Kidney glomerular epithelial cell (primary cell): Measurements from ENCODE around the gene ANKS1B.

Experiments
- DNase-seq: peaks from one replicate; lab custom pipeline; 2025; lab: John Stamatoyannopoulos, UW

The ANKS1B gene

GRCh38 chr12:98939350-98939749 is 1045.4 kb downstream of the ANKS1B start:
- DNase-seq, result peak; percentile 26

DNA sequence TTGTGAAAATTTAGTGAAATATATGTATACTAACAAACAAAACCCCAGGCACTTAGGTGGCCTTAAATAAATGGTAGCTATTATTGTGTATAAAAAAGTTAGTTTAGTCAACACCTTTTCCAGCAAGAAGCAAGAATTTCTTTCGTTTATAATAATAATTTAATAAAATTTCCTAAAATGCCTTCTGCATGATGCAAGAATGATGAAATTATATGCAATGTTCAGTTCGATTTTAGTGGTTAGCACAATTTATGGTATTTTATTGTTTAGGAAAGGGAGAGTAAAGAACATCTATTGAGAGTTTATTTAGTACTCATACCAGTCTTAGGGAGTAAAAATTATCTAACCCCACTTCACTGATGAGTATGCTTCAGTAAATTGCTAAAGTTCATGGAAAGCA is 1048.9 kb downstream of the ANKS1B start:
- no peak for DNase-seq

DNA sequence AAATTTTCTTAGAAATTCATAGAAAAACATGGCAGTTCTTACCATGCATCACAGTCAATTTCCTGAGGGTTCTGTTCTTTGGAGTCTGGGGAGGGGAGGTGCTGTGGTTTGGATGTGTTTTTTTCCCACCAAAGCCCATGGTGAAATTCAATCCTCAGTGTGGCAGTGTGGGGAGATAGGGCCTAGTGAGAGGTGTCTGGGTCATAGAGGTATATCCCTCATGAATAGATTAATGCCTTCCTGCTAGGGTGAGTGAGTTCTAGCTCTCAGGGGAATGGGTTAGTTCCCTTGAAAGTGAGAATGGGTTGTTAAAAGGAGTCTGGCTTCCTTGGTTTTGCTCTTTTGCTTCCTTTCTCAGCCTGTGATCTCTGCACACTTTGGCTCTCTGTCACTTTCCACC is 1061.9 kb downstream of the ANKS1B start:
- DNase-seq, result no peak

DNA sequence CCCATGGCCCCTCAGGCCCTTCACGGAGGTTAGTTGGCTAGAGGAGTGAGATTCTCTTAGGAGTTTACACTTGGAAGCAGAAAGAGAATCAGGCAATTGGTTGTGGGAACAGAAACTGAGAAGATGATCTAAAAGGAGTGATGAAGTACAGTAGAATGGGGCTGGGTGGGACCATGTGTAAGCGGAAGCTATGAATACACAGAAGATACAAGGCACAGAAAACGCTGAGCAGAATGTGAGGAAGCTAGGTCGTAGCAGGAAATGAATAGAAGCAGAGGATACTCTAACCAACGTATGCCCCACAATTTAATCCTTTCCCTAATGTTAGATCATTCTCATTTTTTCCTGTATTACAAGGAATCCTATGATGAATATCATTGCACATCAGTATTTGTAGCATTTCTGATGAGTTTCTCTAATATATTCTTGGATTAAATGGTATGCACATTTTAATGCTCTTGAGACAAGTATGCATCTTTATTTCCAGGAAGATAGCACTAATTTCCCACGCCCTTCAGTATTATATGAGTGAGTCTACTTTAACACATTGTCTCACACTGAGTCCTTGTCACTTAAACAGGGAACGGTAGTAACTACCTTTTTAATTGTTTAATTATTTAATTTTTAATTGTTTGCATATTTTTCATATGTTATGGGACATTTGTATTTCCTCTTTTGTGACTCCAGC is 1066.4 kb downstream of the ANKS1B start:
- DNase-seq, result no peak

DNA sequence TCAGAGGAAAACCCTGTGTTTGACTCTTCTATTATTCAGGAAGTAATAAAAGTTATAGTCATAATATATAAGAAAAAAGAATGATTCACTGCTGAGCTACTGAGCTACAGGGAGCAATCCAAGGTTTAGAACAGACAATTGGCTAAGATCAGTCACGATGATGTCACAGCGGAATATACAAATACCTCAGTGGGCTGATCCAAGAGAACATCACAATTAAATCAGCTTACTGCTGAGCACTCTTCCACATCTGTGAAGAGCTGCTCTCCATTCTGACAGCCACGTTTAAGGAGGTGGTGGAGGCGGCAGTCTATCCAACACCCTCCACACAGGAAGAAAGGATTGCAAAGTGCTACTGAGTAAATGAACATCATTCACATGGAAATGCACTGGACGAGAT is 1068.6 kb downstream of the ANKS1B start:
- DNase-seq, result no peak

DNA sequence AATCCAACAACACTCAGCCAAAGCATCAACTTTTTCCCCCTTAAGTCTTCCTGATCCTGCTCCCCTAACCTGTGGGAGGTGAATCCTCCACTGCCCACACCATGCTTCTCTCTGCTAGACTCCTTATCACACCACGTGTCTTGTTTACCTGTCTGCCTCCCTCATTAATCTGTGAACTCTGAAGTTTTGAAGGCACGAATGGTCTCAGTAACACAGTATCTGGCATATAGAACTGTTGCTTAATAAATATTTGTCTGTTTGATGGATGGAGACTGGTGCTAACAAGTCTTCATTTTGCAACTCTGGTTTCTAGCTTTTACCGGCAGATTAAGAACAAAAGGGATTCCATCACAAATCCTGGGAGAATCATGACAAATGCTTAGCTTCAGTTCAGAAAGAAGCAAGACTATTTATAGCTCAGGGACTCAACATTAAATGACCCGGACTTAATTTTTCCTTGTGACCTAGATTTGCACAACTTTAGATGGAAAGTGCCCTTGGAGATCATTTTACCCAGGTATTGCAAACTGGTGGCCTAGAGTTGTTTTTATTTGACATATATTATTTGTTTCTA is 1072.2 kb downstream of the ANKS1B start:
- no peak for DNase-seq

- DNase-seq, result no peak
Measured at GRCh38 chr12:98911396-98911795, 1073.3 kb downstream of the ANKS1B start.

DNA sequence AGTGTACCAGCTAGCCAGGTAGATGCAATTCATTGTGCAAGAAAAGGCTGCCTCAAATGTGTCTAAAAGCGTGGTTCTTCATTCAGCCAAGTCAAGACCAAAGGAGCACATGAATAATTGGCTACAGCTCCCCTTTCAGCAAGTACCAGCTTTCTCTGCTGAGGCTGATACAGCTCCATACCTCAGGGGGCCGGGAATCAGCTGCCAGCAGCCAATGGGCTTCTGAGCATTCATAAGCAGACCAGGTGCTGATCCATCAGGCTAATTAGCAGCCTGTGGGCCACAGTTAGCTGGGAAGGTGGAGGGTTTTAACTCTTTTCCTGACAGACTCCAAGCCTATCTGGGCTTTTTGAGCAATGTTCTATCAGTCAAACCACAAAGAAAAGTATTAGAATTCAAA is 1075.0 kb downstream of the ANKS1B start:
- no peak for DNase-seq

GRCh38 chr12:98908866-98909265 is 1075.9 kb downstream of the ANKS1B start:
- DNase-seq, result no peak

DNA sequence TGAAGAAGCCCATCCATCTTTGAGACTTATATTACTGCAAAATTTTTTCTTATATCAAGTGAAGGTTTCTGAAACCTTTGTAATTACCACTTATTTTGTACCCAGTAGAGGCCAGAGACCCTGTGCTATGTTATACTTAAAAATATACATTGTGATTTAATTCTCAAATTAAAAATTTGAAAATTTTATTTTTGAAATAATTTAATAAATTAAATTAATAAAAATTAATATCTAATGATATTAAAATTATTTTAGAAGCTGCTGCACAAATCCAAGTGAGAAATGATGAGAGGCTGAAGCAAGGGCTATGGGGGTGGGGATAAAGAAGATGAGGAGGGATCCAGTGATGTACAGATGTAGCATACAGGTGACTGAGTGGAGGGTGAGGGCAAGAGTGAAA is 1080.9 kb downstream of the ANKS1B start:
- no peak for DNase-seq

- DNase-seq, result no peak
Measured at GRCh38 chr12:98901189-98901588, 1083.5 kb downstream of the ANKS1B start.

GRCh38 chr12:98896938-98897337 is 1087.8 kb downstream of the ANKS1B start:
- no peak for DNase-seq

DNA sequence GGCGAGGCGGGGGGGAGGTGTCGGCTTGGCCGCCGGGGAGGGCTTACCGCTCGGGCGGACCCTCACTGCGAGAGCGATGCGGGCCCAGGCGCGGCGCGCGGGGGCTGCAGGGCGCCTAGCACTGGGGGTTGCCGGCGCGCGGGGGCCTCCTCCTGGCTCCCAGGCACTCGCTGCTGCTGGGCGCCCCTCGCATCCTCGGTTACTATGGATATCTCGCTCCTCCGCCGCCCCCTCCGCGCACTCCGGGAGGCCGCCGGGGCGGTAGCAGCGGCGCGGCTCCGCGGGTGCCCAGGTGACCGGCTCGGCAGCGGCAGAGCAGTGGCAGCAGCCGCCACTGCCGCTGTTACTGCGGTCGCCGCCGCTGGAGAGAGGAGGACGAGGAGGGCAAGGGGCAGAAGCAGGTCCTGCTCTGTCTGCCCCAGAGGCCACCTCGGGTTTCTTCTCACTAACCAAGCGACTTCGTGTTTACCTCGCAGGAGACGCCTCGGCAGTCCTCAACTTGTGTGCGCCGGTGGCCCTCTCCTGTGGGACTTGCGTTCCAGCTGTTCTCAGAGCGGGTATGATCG is 1089.6 kb downstream of the ANKS1B start:
- DNase-seq, result no peak

GRCh38 chr12:98894412-98895085 is 1090.2 kb downstream of the ANKS1B start:
- no peak for DNase-seq

- no peak for DNase-seq
Measured at GRCh38 chr12:98893675-98894411, 1090.9 kb downstream of the ANKS1B start.

GRCh38 chr12:98893126-98893674 is 1091.5 kb downstream of the ANKS1B start:
- no peak for DNase-seq

DNA sequence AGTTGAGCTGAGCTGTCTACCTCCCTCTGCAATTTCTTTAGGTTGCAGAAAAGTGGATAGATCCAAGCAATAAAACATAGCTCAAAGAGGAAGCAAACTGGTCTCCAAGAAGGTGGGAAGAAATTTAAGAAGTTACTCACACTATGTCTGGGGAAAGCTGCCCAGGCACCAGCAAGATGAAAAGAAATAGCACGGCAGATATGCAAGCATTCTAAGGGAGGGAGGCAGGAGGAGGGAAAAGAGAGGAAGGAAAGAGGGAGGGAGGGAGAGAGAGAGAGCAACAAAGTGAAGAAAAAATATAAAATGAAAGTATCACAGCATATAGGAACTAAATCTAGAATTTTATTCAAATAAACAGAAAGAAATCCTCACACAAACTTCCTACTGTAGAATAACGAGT is 1099.0 kb downstream of the ANKS1B start:
- DNase-seq, result no peak

- no peak for DNase-seq
Measured at GRCh38 chr12:98883231-98883630, 1101.5 kb downstream of the ANKS1B start.

DNA sequence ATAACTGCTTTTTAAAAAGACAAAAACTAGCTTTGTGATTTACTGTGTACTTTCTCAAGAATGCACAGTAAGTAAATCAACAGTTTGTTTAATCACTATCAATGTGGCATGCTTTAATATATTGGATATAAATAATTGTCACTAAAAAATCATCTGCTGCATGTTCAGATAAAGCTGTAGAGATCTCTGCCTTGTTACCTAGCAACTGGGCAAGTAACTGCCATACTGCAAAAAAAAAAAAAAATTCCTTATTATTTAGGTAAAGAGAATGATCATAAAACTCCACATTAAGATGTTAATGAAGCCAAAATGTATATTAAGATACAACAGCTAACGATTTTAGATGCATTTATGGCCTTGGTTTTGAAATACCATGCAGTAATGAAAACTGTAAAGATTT is 1102.2 kb downstream of the ANKS1B start:
- DNase-seq, result no peak

DNA sequence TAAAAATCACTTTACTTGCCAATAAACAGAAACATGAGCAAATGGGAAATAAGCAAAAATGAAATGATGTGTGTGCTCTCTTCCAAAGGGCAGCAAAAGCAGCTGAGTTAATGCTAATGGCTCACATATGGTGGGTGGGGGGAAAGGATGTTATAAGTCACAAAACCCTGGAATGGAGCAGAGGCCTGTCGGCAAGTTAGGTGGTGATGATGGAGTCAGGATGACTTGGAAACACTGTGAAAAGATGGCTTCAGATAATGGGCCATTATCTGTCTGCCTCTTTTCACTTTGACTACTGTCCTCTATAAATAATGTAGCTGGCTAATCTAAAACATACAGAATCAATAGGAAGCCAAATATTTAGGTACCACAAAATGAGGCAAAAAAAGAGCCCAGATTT is 1111.0 kb downstream of the ANKS1B start:
- DNase-seq, result no peak

DNA sequence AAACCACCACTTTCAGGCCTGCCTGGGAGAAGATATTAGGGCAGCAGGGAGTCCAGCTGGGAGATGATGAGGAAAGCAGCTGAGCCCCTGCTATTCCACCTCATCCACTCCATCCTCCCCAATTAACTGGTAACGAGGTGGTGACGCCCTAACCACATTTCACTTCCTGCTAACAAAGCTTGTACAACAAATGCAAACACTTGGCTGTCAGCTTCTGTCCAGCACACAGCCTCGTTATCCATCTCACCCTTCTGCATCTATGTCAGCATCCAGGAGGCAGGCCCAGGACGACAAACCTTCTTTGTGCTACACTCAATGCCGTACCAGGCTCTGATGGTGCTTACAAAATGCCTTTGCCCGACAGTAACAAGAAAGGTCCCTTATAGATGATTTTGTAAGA is 1114.2 kb downstream of the ANKS1B start:
- no peak for DNase-seq

GRCh38 chr12:98869886-98870503 is 1114.7 kb downstream of the ANKS1B start:
- DNase-seq, result no peak
